Measurements from ENCODE around the gene HDAC4. TPM values are rescaled to one million over a fixed set of nuclear protein-coding genes. Genes with fewer than 3 reads are reported as not detected.

The HDAC4 gene
- total RNA-seq, 1 donor from 2014 or later: 7.8 TPM

DNA sequence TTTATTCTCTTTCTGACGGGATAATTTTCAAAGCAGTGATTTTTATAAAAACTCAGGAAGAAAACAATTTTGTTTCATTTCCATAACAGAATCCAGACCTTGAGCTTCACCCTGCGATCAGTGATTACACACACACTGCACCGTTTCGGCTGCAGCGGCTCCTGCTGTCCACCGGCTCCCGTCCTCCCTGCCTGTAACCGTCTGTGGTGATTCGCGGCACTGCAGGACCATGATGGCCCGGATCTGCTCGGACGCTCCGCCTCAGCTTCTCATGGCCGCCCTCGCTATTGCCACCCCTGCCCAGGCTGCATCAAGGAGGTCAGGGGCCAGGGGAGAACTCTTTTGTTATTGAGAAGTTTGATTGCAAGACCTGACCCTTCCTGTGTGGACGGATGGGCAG lies 306.9 kb downstream of the HDAC4 start:
- Histone ChIP-seq H3K27me3 (ENCODE audit: control insufficient read depth, insufficient read depth, low read length) (no peaks in the 10 kb centered on the region), H3K4me3 (ENCODE audit: low read depth, low read length) (no peak overlapping the region), H3K36me3 (ENCODE audit: control insufficient read depth, insufficient read depth, low read length) (no peaks in the 10 kb centered on the region)
- no peak for DNase-seq (ENCODE audit: low read depth)
- TF ChIP-seq, protein P1, sequence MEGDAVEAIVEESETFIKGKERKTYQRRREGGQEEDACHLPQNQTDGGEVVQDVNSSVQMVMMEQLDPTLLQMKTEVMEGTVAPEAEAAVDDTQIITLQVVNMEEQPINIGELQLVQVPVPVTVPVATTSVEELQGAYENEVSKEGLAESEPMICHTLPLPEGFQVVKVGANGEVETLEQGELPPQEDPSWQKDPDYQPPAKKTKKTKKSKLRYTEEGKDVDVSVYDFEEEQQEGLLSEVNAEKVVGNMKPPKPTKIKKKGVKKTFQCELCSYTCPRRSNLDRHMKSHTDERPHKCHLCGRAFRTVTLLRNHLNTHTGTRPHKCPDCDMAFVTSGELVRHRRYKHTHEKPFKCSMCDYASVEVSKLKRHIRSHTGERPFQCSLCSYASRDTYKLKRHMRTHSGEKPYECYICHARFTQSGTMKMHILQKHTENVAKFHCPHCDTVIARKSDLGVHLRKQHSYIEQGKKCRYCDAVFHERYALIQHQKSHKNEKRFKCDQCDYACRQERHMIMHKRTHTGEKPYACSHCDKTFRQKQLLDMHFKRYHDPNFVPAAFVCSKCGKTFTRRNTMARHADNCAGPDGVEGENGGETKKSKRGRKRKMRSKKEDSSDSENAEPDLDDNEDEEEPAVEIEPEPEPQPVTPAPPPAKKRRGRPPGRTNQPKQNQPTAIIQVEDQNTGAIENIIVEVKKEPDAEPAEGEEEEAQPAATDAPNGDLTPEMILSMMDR (IDR thresholded peaks at IDR 0.05; ENCODE audit: insufficient read depth, low read length, poor library complexity, severe bottlenecking): no peak

DNA sequence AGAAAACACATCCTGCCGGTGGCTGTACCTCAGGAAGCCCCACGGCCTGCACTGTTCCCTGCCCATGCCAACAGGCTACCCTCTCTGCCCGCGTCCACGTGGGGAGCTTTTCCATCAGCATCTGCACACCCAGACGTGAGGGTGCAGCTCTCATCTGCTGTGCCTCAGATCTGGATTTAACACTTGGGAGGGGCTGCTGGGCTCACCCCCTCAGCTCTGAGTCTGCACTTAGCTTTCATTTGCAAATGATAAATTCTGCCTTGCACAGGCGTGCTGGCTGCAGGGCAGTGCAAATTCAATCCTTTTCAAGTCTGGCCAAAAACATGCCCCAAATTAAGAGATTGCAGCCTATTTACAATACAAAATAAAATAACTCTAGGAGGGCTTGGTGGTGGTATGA lies 307.3 kb downstream of the HDAC4 start:
- TF ChIP-seq, protein P1 (IDR thresholded peaks at IDR 0.05; ENCODE audit: insufficient read depth, low read length, poor library complexity, severe bottlenecking): no peak

DNA sequence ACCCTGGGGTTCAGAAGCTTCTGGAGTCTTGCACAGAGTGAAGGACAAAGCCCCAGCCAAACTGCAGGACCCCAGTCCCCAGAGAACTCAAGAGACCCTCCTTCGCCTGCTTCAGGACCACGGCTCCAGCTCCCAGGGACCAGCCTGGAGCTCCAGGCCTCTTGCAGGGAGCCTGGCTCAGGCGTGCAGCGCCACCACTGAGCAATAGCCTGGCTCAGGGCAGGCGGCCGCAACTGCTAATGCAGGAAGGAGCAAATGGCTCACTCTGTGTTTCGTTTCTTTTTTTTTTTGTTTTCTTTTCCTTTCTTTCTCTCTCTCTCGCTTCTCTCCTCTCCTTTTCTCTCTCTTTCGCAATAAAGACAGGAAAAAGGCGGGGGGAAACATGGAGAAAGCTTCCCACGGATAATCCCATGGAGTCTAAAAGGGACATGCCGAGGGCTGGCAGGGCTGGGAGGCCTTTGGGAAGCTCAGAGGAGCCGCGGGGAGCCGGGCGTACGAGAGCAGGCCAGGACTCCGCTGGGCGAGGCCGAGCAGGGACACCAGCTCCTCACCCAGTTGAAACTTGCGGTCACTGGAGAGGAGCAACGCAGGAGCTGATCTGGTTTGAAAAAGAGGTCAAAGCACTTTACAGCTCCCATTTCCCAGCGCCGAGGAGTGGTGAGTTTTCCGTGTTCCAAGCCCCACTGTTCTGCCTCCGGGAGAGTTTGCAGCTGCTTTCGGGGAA lies 308.1 kb downstream of the HDAC4 start:
- Histone ChIP-seq H3K27me3 (ENCODE audit: control insufficient read depth, insufficient read depth, low read length) (no peaks in the 10 kb centered on the region), H3K36me3 (ENCODE audit: control insufficient read depth, insufficient read depth, low read length) (no peaks in the 10 kb centered on the region), H3K4me3 (ENCODE audit: low read depth, low read length) (no peak overlapping the region)
- DNase-seq (ENCODE audit: low read depth): no peak
- TF ChIP-seq, protein P1 (IDR thresholded peaks at IDR 0.05; ENCODE audit: insufficient read depth, low read length, poor library complexity, severe bottlenecking): no peak

More for the DNA sequence above, 307.3 kb downstream of the HDAC4 start:
- Histone ChIP-seq H3K27me3 (ENCODE audit: control insufficient read depth, insufficient read depth, low read length) (no peaks in the 10 kb centered on the region), H3K4me3 (ENCODE audit: low read depth, low read length) (no peak overlapping the region), H3K36me3 (ENCODE audit: control insufficient read depth, insufficient read depth, low read length) (no peaks in the 10 kb centered on the region)
- DNase-seq (ENCODE audit: low read depth): no peak

DNA sequence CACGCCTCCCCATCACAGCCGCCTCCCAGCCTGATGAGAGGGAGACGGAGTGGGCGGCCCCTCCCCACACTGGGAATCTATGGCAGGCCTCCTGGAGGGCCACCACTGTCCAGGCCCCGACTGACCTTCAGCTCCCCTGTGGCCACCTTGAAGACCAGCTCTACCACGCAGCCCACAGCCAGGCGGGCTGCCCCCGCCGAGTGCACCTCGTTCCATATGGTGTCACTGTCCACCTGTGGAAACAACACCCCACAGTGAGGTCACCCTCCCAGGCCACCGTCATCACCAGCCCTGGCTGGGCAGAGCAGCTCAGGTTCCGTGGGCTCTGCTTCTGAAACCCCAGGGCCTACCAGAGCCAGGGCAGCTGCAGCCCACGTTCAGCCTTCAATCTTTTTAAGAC lies 310.9 kb downstream of the HDAC4 start:
- no peaks in the 10 kb centered on the region for H3K36me3 ChIP-seq (ENCODE audit: control insufficient read depth, insufficient read depth, low read length)
- H3K4me3 ChIP-seq (ENCODE audit: low read depth, low read length): no peak overlapping the region
- TF ChIP-seq, protein P1 (IDR thresholded peaks at IDR 0.05; ENCODE audit: insufficient read depth, low read length, poor library complexity, severe bottlenecking): no peak
- no peak for DNase-seq (ENCODE audit: low read depth)
- no peaks in the 10 kb centered on the region for H3K27me3 ChIP-seq (ENCODE audit: control insufficient read depth, insufficient read depth, low read length)

DNA sequence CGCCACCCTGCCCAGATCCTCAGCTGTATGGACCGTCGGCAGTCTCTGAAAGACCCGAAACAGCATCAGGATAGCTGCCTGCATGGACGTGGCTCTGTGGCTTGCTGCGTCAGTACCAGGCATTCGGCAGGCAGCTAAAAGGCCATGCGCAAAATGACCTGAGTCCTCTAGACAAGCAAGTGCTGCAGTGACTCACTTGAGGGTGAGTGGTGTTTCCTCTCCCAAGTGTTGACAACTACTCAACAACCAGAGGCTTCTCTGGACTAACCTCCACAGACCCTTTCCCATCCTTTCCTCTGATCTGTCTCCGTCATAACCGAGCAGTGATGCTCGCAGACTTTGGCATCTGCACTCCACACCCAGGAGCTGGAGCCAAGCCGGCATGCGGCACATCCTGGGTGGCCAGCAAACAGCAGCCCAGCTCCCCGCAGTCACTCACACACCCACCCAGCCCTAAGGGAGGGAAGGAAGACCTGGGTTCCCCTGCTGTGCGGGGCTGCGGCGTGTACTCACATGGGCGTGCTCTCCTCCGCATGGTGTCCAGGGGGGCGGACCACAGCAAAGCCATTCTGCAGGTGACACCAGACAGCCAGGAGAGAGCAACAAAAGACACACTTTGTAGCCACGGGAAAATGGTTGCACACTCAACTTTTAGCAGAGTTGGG lies 313.6 kb downstream of the HDAC4 start:
- Histone ChIP-seq H3K27me3 (ENCODE audit: control insufficient read depth, insufficient read depth, low read length) (no peaks in the 10 kb centered on the region), H3K36me3 (ENCODE audit: control insufficient read depth, insufficient read depth, low read length) (no peaks in the 10 kb centered on the region), H3K4me3 (ENCODE audit: low read depth, low read length) (no peak overlapping the region)
- TF ChIP-seq, protein P1 (IDR thresholded peaks at IDR 0.05; ENCODE audit: insufficient read depth, low read length, poor library complexity, severe bottlenecking): no peak
- no peak for DNase-seq (ENCODE audit: low read depth)

Measured in kidney epithelial cell (primary cell).